IPS-18a (cell line): Measurements from ENCODE around the gene CREB5.

Experiments used
- H3K27ac ChIP-seq: one replicate; pipeline ENCODE4 v1.5.1; 2013; ENCODE audit warnings: low read length
- H3K27me3 ChIP-seq: one replicate; pipeline ENCODE4 v1.6.1; 2013; ENCODE audit warnings: mild to moderate bottlenecking, low read length; ENCODE audit not compliant: control insufficient read depth, insufficient read depth
- H3K36me3 ChIP-seq: one replicate; pipeline ENCODE4 v1.6.1; 2013; ENCODE audit warnings: low read depth, low read length; ENCODE audit not compliant: control insufficient read depth
- H3K4me1 ChIP-seq: one replicate; pipeline ENCODE4 v1.6.1; 2013; ENCODE audit warnings: low read depth, low read length; ENCODE audit not compliant: control insufficient read depth
- H3K4me3 ChIP-seq: one replicate; pipeline ENCODE4 v1.5.1; 2013; ENCODE audit warnings: low read length
- H3K9ac ChIP-seq: one replicate; pipeline ENCODE4 v1.6.1; 2013; ENCODE audit warnings: mild to moderate bottlenecking, low read length, moderate library complexity
- H3K9me3 ChIP-seq: one replicate; pipeline ENCODE4 v1.6.1; 2013; ENCODE audit warnings: low read depth, low read length; ENCODE audit not compliant: control insufficient read depth

CREB5 gene

DNA sequence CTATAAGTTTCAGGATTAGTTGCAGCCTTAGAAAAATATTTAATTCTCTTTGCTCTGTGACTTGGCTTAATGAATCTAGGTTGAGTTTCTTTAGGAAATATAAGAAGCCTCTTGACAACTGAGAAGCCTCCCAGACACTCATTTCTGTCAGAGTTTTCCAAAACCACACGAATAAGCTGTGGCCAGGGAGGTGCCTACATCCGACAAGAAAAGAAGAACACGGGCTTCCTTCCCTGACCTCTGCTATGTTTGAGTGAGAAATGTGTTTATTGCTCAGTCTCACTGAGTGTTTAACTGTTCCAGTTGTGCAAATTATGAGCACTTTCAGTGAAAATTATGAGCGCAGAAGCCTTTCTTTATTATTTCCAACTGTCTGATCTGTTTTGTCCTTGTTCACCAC lies 440.8 kb downstream of the CREB5 start:
- H3K27ac ChIP-seq = no peak overlapping the region
- no peaks in the 10 kb centered on the region for H3K36me3 ChIP-seq
- H3K27me3 ChIP-seq = peaks cover 16% of the 10 kb centered on the region
- no peaks in the 10 kb centered on the region for H3K9me3 ChIP-seq
- H3K4me1 ChIP-seq = peaks cover 7% of the 10 kb centered on the region
- no peak overlapping the region for H3K9ac ChIP-seq
- no peak overlapping the region for H3K4me3 ChIP-seq

DNA sequence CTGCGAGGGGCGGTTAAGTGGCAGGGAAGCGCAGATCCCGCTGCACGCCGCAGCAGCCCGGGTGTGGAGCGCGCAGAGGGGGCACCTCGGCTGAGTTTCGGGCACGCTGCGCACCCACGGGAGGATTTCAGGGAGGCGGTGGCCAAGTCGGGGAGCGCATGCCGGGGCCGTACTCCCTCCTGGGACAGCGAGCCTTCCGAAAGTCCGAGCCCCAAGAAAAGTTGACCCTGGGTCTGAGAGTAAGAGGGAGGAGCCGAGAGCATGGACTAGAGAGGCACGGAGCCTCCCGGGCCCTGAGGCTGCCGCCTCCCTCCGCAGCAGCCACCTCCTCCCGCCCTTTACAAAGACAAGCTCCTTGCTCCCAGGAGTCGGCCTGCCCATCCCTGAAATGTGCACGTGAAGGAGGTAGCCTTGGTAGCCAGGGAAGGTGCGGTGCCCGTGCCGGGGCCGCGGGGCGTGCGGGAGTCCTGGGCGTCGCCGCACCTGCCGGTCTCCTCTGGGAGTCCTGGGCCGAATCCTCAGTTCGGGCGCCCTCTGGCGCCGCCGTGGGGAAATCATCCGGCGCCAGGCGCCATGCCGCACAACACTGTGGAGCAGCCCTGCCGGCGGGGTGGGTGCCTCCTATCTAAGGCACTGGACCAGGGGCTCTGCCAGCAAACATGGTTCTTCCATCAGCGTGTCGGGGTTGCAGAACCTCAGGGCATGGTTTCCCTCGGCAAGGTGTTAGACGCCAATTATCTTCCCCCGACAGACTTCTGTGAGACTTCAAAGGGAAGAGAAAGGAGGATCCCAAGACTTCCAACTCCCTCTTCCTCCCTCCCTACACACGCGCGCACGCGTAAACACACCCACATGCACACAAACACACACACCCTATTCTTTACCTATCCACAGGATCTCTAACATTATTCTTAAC lies 441.8 kb downstream of the CREB5 start:
- H3K4me1 ChIP-seq = peaks cover 7% of the 10 kb centered on the region
- no peak overlapping the region for H3K27ac ChIP-seq
- H3K4me3 ChIP-seq = peak overlapping the region; percentile 82
- no peaks in the 10 kb centered on the region for H3K36me3 ChIP-seq
- H3K27me3 ChIP-seq = peaks cover 16% of the 10 kb centered on the region
- H3K9ac ChIP-seq = peak overlapping the region; percentile 62
- no peaks in the 10 kb centered on the region for H3K9me3 ChIP-seq

DNA sequence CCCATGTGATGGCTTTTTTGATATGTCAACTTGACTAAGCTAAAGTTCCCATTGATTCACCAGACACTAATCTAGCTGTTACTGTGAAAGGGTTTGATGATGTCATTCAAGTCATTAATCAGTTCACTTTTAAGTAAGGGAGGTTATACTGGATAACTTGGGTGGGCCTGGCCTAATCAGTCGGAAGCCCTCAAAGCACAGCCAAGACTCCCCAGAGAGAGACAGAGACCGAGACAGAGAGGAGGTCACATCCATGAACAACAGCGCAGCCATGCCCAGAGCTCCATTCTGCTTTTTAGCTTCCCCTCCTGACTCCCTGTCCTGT lies 442.4 kb downstream of the CREB5 start:
- Histone ChIP-seq H3K4me1 (peaks cover 7% of the 10 kb centered on the region), H3K27me3 (peaks cover 16% of the 10 kb centered on the region), H3K9me3 (no peaks in the 10 kb centered on the region), H3K36me3 (no peaks in the 10 kb centered on the region), H3K27ac (no peak overlapping the region), H3K9ac (no peak overlapping the region), H3K4me3 (no peak overlapping the region)

DNA sequence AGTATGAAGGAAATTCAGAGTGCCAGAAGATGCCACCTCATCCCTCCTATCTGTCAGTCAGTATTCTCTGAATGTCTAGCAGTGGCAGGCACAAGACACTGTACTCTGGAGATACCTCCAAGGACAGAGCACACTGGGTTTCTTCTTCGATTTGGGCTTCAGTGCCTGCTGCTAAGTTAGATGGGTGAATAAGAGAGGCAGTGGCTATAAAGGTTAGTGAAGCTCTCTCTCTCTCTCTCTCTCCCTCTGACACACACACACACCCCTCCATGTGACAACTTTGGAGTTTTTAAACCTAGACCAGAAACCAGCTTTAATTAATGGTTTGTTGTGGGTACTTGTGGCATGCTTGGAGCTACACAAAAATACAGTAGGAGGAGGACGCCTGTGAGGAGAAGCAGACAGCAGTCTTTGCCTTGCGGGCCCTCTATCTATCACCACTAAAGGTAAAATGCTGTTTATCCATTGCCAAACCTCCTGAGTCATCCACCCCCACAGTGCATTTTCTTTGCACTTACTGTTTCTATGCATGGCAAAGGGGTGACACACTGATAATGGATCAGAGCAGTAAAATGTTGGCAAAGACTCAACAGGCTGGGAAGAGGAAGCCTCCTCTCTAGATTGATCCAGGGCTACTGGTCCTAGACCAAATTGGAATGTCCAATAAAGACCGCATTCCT lies 443.4 kb downstream of the CREB5 start:
- Histone ChIP-seq H3K36me3 (no peaks in the 10 kb centered on the region), H3K27ac (no peak overlapping the region), H3K9ac (no peak overlapping the region), H3K4me3 (no peak overlapping the region), H3K27me3 (peaks cover 16% of the 10 kb centered on the region), H3K9me3 (no peaks in the 10 kb centered on the region), H3K4me1 (peaks cover 7% of the 10 kb centered on the region)

DNA sequence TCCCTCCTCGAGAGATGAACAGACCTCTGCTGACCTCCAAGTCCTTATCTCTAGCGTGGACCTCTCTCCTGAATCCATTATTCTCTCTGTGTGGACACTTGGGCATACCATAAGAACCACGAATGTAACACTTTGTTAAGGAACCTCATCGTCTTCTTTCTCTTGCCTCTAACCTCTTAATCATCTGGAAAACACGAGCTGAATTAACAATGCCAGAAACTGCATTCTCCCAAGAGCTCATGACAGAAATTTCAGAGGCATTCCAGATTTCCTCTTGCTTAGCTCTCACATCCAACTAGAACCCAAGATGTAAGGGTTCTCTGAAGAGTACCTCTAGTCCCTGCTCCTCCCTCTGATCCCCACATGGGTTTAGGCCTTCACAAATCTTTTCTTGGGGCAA lies 444.3 kb downstream of the CREB5 start:
- Histone ChIP-seq H3K27ac (no peak overlapping the region), H3K27me3 (peaks cover 16% of the 10 kb centered on the region), H3K36me3 (no peaks in the 10 kb centered on the region), H3K9ac (no peak overlapping the region), H3K4me3 (no peak overlapping the region), H3K9me3 (no peaks in the 10 kb centered on the region), H3K4me1 (peaks cover 7% of the 10 kb centered on the region)

DNA sequence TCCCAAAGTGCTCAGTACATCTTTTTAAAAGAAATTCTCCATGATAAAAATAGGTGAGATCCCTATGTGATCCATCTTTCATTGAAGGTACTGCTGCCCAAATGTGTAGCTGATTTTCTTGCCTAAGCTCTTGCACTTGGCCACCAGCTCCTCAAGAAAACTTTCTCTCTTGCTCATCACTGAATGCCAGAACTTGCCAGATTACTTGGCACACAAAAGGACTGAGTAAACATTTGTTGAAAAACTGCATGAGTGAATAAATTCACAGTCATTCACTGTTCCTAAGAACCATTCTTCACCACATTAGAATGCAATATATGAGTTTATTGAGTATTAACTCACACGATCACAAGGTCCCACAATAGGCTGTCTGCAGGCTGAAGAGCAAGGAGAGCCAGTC lies 445.9 kb downstream of the CREB5 start:
- Histone ChIP-seq H3K9me3 (no peaks in the 10 kb centered on the region), H3K36me3 (no peaks in the 10 kb centered on the region), H3K27me3 (peaks cover 9% of the 10 kb centered on the region), H3K4me1 (peaks cover 4% of the 10 kb centered on the region), H3K27ac (no peak overlapping the region), H3K9ac (no peak overlapping the region), H3K4me3 (no peak overlapping the region)

DNA sequence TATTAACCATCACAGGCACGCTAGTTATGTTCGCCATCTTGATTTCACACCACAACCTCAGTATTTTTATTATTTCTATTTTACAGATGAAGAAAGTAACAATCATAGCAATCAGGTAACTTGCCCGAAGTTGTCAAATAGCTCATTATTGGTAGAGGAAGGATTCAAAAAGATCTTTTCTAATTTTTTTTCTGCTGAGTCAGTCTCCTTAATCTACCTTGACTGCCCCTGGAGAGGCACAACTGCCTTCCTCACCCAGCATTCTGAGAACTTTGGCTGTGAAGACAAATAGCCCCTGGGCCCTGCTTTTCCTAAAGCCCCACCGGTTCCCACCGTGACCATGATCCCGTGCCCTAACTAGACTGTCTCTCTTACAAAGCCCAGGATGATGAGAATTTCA lies 446.6 kb downstream of the CREB5 start:
- Histone ChIP-seq H3K27me3 (peaks cover 2% of the 10 kb centered on the region), H3K36me3 (no peaks in the 10 kb centered on the region), H3K9me3 (no peaks in the 10 kb centered on the region), H3K4me3 (no peak overlapping the region), H3K27ac (no peak overlapping the region), H3K4me1 (no peaks in the 10 kb centered on the region), H3K9ac (no peak overlapping the region)

DNA sequence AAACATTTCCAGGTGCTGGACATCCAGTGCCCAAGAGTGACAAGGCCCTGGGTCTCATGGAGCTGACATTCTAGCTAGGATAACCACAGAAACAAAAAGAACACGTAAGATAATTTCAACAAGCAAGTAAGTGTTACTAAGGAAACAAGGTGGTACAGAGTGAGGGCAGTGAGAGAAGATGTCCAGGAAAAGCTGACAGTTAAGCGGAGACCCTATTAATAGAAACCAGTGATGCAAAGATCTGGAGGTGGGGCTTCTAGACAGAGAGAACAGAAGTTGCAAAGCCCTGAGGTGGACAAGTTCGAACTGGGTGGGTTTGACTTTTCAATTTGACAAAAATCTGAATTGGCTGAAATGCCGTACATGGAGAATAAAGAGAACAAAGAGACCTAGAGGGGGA lies 449.5 kb downstream of the CREB5 start:
- H3K36me3 ChIP-seq = no peaks in the 10 kb centered on the region
- H3K27me3 ChIP-seq = no peaks in the 10 kb centered on the region
- H3K4me3 ChIP-seq = no peak overlapping the region
- no peaks in the 10 kb centered on the region for H3K4me1 ChIP-seq
- H3K9ac ChIP-seq = no peak overlapping the region
- H3K27ac ChIP-seq = no peak overlapping the region
- no peaks in the 10 kb centered on the region for H3K9me3 ChIP-seq

DNA sequence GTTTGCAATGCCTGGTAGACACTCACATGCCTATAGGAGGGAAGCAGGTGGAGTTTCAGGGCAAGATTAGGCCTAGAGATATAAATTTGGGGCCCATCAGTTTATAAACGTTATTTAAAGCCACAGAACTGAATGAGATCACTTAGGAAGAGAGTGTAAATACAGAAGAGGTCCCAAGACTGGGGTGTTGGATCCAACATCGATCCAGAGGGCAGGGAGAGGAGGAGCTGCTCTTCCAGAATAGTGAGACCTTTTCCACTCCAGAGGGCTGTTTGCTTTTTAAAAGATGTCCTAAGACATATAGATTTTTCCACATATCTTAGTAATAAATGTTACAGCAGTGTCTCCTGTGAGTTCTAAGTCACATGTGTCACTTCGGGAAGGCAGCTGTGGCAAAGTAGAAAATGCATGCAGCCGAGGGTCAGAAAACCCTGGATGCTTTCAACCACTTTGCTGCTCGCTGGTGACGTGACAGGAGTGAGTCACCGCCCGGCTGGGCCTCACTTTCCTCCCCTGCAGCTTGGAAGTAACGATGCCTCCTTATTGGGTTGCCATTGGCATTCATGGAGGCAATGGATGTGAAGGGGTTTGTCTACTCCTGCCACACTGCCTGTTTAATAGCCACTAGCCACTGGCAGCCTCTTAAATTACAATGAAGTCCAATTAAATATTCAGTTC lies 450.4 kb downstream of the CREB5 start:
- no peaks in the 10 kb centered on the region for H3K4me1 ChIP-seq
- H3K27ac ChIP-seq = no peak overlapping the region
- no peaks in the 10 kb centered on the region for H3K9me3 ChIP-seq
- H3K27me3 ChIP-seq = no peaks in the 10 kb centered on the region
- no peaks in the 10 kb centered on the region for H3K36me3 ChIP-seq
- H3K4me3 ChIP-seq = no peak overlapping the region
- H3K9ac ChIP-seq = no peak overlapping the region

DNA sequence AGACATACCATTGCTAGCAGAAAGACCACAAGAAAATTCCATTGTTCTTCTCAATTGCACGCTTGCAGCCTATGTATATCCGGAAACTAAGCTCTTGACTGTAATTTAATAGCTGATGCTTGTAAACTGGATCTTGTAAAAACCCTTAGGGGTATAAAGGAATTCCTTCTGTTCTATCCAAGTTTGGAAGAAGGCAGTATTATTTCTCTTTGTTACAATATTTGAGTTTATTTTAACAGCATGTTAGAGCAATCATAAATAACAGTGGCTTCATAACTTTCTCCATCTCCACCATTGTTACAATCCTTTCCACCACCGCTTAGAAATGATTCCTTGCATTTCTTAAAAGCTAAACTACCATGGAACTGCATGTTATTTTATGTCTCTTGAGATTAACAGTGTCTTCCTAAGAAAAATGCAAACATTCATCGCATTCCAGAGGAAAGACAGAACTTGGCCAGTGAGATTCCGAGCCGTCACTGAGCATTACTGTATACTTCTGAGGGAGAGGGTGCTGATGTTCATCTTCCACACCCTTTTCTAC lies 453.4 kb downstream of the CREB5 start:
- H3K36me3 ChIP-seq = no peaks in the 10 kb centered on the region
- H3K27ac ChIP-seq = no peak overlapping the region

DNA sequence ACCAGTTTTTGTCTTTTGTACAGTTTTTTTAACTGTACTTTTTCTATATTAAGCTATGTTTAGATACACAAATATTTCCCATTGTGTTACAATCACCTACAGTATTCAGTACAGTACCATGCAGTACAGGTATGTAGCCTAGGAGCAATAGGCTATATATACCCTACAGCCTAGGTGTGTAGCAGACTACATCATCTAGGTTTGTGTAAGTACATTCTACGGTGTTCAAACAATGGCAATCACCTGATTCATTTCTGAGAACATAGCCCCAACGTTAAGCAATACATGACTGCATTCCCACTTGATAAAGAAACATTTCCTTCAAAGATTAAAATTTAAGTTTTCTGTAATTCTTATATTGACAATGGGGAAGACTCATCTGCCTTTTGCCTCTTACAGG lies 456.4 kb downstream of the CREB5 start:
- Histone ChIP-seq H3K36me3 (no peaks in the 10 kb centered on the region), H3K27ac (no peak overlapping the region), H3K4me1 (peaks cover 9% of the 10 kb centered on the region), H3K9me3 (no peaks in the 10 kb centered on the region), H3K9ac (no peak overlapping the region), H3K4me3 (no peak overlapping the region), H3K27me3 (no peaks in the 10 kb centered on the region)

More for the DNA sequence above, 453.4 kb downstream of the CREB5 start:
- H3K9ac ChIP-seq = no peak overlapping the region
- peaks cover under 1% of the 10 kb centered on the region for H3K4me1 ChIP-seq
- no peaks in the 10 kb centered on the region for H3K9me3 ChIP-seq
- no peak overlapping the region for H3K4me3 ChIP-seq
- no peaks in the 10 kb centered on the region for H3K27me3 ChIP-seq
